COLO829 (cell line): ENCODE data around the gene NHEJ1.

Experiments used
- DNase-seq: peaks from one replicate; pipeline ENCODE4 v3.0.0; 2012; ENCODE audit warnings: low spot score

The NHEJ1 gene

DNA sequence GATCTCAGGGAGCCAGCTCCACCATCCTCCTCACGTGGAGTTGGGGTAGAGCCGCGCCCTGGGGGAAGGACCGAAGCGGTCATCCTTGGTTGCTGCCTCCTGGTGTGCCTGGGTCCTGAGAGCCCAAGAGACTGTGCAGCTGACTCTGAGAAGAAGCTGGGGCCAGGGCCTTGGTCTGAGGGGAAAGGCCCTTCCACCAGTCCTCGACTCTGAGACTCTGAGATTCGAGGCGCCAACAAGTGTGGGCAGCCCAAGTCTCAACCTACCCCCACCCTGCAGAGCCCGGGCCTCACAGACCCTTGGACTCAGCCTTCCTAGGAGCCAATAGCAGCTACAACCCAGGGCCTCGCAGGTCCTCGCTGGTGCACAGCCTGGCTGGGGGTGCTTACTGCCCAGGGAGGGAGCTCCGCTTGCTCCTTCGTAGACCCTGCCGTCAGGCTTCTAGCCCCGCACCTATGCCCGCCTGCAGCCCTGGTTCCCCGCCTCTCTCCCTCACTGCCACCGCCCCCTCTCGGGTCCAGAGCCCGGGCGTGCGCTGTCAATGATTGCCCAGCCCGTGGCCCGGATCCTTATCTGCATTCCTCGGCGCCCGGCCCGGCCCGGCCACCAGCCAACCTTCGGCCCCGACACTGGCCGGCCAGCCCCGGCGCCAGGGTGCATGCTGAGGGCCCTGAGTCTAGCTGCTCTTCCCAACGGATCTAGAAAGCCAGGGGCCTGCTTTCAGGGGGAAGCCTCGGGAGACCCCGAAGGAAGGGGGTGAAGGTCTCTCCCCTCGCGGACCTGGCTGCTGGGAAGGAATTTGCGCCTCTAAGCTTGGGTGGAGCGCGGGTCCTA is 101.9 kb downstream of the NHEJ1 start:
- DNase-seq, result no peak

DNA sequence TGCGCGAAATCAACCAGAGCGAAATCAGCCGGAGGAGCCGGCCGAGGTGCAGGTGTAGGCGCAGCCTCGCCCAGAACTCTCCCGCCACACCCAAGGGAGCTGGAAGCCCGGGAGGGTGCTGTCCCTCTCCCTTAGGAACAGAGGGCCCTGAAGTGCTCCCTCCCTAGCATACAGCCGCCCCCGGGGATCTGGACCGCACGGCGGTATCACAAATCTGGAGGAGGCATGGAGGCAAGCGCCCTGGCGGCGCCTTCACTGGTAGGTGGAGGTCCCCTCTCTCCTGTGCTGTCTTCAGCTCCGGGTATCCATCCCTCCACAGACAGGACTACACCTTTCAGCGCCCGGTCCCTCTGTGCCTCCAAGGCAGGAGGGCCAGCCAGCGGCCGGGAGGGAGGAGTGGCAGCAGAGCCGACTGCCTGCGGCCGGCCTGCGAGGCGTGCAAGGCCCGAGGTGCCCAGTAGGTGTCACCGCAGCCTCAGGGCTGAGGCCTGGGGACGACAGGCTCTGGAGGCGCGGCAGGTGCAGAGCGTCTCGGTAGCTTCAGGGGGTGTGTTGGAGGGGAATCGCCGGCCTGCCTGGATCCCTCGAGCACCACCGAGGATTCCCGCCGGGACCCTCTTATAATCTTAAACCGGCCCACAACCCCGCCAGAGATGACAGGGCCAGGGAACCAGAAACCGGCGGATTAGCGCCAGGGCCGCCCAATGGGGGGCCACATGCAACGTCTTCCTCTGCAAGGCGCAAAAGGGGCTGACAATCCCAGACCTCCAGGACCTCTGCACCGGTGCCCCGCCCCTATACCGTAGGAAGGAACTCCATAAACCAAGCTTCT is 102.7 kb downstream of the NHEJ1 start:
- no peak for DNase-seq

DNA sequence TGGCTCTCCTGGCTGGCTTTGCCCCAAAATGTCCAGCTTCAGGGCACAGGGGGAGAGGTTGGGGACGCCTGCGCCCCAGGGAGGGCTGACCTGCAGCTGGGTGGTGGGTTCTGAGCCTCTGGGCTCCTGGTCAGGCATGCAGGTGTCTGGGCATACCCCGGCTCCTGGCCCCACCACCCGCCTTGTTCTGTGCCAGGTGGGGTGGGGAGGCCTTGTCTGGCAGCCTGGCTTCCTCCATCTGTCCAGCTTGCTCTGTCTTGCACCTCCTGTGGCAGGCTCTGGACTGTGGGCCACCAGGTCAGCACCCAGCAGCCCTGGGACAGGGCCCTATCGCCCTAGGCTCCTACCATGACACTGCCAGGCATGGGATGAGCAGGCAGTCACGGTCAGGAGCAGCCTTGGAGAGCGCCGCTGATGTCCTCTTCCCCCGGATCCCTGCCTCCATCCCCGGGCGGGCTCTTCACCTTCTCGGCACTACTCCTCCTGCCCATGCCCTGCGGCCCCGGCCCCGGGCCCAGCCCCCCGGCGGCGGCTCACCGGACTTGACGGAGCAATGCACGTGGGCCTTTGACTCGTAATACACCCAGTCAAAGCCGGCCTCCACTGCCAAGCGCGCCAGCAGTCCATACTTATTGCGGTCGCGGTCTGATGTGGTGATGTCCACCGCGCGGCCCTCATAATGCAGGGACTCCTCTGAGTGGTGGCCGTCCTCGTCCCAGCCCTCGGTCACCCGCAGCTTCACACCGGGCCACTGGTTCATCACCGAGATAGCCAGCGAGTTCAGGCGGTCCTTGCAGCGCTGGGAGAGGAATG is 103.5 kb downstream of the NHEJ1 start:
- no peak for DNase-seq

DNA sequence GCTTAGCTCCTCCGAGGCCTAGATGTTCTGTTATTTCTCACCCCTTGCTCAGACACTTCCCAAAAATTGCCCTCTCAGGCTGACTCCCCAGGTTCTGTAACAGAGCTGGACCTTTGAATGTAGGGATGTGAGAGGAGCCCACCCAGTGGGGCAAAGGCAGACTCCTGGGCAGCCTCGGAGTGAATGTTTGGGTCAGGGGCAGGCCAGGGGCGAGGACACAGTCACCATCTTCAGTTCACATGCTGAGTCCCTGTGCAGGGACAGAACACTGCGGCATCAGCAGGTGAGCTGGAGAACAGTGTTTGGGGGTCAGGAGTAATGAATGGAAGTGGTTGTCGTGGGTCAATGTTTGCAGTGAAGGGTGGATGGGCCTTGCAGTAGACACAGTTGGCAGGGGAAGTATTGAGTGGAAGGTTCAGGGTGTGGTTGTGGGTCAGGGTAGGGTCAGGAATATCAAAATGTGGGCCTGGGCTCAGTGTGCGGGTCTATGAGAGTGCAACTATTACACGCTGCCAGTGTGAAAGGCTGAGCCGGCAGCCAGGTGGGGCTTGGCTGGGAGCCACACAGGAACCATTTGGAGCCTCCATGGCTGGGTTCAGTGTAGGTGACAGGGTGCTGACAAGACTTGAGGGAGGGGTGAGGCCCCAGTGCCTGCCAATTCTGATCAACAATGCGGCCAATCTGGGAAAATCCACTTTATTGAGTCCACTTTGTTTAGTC is 104.3 kb downstream of the NHEJ1 start:
- DNase-seq, result no peak

DNA sequence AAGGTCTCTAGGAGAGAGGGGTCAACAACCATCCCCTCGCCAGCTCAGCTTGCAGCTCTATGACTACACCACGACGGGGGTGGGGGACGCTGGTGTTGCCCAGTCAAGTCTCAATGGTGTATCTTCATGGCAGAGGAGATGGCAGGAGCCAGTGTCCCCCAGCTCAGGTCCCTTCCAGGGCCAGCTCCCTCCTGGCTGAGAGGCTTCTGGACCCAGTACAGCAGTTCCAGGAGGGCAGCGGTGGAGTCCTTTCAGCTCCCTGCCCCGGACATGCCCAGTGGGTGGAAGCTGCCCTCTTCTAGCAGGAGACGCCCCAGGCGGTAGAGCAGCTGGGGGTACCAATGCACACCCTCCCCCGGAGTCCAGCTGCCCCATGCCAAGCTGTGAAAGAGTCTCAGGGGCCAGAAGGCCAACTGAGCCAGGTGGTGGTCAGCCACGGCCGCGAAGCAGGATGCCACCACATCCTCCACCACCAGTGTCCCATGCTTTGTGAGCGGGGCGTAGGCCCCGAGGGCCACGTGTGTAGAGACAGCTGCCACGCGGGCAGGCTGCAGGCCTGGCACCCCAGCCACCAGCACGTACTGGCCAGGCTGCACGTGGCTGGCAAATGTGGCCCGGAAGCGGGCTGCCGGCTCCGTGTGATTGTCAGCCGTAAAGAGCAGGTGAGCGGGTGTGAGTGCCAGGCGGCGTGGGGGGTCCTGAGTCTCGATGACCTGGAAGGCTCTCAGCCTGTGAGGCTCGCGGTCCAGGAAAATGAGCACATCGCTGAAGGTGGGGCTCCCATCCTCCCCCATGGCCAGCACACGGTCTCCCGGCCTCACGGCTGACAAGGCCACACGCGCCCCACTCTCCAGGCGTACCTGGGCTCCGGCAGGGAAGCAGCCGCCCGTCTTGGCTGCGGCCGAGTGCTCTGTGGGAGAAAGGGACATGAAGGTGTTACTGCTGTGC is 105.4 kb downstream of the NHEJ1 start:
- DNase-seq, result no peak

DNA sequence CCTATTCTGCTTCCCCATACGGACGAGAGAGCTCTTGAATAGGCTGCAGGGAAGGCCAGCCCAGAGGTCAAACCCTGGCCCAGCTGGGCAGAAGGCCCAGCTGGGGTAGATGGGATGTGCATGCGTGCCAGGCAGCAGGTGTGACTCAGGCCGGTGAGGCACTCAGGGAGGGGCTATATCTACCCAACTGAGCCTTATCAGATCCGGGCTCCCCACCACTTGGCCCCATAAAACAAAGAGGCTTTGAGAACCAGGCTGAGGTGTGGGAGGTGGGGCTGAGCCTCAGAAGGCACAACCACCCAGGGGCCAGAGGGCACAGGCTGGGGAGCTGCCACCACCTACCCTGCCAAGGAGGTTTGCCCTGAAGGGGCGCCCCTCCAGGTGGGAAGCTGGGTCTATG is 111.3 kb downstream of the NHEJ1 start:
- DNase-seq, result peak; percentile 13

DNA sequence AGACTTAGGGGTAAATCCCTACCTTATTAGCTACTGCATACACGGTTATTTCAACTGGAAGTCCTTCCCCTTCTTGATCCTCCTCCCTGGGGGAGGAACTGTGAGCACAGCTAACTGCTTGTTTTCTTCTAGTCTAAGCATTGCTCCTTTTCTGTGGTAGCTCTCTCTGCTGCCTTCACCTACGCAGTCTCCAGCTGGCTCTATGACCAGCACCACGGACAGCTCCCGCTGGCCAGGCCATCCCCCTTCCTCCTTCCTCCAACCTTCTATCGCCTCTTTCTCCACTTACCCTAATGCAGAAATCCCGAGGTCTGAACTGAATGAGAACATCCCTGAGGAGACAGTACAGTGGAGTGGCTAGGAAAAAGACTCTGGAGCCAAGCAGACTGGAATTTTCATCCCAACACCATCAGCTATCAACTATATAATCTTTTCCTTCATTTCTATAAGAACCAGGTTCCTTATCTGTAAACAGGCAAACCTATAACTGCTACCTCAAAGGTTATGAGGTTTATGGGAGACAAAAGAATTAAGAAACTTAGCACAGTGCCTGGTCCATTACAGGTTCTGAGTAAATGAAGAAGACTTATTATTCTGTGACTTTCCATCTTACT is 114.6 kb downstream of the NHEJ1 start:
- peak; percentile 48 for DNase-seq

DNA sequence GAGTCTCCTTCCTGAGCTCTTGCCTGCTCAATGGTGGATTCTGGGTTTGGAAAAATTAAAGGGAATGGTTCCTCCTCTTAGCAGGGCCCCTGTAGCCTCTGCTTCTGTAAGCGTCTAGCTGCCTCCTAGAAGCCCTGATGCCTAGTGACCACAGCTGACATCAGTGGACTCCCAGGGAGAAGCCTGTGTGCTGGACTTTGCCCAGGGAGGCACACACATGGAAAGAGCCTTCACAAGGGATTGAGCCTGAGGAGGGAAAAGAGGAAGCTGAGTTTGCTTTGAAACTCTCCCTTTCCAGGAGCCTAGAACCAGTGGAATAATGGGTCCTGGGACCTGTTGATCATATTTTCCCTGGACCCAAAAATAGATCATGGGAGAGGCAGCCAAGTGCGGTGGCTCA is 117.9 kb downstream of the NHEJ1 start:
- DNase-seq, result no peak

DNA sequence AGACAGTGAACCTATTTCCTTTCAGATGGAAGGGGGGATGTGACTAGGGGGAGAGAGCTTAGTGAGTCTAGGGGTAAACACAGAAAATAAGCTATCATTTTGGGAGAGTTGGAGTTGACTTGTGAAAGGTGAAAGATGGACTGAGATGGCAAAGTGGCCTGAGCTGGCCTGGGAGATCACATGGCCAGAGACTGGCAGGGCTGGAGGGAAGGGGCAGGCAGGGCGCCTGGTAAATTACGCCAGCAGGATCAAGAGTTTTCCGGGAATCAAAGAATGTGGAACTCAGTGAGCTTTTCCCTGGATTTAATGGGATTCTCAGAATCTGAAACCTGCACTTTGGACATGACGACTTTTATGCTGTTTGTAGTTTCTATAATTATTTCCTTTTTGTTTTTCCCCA is 118.5 kb downstream of the NHEJ1 start:
- DNase-seq, result no peak

DNA sequence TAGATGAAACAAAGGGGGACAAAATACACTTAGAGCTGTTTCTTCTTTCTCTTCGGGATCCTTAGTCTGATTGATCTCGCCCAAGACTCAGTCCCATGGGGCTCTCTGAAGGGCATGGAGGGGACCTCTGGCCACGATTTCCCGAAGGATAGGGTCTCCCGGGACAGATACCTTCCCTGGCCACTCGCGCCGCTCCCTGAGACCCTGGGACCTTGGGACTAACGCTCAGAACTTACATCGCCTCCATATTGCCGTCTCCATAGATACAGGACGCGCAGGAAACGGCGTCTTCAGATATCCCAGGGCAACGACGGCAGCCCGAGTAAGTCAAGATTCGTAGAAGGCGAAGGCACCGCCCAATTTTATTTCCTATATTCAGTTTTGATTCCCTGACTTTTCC is 119.4 kb downstream of the NHEJ1 start, which contains the start of gene CFAP65:
TSS of gene CFAP65 (minus strand) at position 265 of the 400 bp plus-strand sequence. CDS start 2,468 bp downstream, outside the sequence.
- peak; percentile 88 for DNase-seq

DNA sequence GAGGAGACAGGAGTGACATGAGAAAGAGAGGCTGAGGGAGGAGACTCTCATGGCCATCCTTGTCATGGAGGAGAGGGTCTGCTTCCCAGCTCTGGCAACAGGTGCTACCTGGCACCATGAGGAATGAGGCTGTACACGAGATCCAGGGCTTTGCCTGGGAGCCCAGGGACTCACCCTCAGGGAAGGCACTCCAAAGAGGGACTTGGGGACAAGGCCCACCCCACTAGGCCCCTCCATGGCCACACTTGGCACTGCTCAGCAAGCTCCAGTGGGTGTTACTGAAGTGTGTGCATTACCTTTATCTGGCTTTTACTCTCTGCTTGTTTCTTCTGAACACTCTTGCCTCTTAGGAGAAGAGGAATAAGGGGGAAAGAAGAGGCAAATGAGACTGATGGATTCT is 122.0 kb downstream of the NHEJ1 start:
- DNase-seq, result no peak

DNA sequence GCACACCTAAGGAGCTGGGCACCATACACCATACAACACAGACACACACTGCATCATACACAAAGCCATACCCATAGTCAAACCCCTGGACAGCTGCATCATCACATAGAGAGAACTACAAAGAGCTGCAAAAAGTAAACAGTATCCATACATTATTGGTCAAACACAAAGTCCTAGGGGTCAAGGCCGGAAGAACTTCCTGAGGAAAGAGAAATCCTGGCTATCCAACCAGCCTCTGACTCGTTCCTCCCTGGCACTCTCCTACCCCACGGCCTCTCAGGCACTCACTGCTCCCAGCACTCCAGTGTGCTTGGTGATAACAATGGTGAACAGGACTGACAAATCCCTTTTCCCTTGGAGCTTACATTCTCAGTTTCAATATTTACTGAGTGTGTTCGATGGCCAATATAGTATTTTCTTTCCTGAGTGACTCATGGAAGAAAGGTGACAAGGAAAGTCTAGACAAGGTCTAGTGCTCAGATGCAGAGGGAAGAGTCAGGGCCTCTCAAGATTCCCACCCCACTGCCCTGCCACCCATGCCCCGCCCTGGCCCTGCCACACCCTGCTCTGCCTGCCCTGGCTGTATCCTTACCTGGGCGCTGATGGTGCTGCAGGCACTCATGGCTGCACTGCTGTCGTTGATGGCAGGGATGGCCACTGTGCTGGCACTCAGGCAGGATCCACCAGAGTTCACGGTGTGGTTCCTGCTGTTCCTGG is 122.7 kb downstream of the NHEJ1 start:
- DNase-seq, result no peak

DNA sequence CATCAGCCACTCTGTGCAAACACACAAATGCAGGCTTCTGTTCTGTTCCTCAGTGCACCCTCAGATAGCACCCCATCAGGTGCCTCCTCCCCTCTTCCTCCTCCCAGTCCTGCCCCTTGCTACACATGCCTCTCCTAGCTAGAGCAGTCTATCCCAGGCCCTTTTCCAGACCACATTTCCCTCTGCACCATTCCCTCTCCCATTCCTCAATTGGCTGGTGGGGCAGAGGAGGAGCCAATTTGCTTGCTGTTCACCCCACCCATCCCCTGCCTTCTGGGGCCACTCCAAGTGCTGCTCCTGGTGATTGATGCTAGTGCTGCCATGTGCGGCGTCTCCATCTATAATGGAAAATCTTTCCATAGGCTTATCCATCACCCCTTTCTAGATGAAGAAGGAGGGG is 124.7 kb downstream of the NHEJ1 start:
- DNase-seq, result no peak

DNA sequence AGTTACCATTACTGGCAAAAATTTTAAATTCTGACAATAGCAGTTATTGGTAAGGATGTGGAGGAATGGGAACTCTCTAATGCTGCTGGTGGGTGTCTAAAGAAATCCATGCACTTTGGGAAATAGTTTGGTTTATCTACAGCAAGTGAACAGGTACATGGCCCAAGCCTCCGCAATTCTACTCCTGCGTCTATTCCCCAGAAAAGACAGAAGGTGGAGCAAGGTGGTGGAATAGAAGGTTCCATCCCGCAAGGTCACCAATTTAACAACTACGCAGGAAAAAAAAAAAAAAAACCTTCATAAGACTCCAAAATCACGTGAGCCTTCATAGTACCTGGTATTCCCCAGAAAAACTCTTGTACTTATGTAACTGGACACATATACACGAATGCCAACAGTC is 125.8 kb downstream of the NHEJ1 start:
- DNase-seq, result no peak

DNA sequence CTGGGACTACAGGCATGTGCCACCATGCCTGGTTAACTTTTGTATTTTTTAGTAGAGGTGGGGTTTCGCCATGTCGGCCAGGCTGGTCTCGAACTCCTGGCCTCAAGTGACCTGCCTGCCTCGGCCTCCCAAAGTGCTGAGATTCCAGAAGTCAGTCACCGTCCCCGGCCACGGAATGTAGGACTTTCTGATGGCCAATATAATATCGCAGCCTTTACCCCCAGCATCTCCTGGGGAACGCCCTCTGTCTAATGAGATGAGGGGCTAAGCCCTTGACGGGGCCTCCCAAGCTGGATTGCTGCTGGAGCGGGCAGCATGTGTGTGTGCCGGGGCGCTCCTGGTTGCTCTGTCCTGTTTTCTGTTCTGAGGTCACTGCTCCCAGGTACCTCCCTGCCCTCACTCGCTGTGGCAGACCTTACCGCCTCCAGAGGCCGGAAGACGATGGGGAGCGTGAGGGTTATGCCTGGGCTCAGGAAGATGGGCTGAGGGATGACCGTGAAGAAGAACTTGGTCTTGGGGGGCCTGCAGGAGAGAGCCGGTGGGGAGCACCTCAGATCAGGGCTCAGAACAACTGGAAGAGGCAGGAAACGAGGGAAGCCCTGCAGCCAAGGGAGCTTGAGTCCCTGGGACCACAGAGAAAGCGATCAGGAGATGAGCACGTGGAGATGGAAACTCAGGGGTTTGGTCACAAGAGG is 128.4 kb downstream of the NHEJ1 start:
- DNase-seq, result no peak

DNA sequence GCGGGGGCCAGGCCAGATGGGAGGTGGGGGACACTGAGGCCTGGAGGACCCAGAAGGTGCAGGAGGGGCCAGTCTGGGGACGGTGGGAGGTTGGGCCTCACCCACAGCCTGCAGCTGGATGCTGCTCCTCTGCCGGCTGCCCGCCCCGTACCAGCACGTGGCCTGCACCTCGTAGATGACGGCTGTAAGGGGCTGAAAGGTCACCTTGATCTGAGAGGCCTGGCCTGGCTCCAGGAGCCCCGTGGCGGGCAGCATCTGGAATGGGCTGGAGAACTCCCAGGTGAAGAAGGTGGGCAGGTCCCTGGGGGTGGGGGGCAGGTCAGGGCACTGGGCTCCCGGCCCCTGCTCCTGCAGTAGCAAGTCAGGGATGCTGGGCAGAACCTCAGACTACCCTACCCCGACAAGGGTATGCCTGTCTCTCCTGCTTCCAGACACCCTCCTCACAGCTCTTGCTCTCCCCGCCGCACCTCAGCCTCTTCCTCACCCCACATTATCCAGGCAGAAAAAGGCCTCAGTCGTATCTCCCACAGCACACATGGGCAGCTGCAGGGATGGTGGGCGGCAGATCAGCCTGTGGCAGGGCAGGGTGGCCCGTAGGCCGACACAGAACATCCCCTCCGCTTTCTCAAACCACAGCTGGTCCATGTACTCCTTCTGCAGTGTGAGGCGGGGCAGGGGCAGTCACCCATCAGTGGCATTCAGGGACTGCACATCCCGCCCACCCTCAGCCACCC is 129.4 kb downstream of the NHEJ1 start:
- no peak for DNase-seq

DNA sequence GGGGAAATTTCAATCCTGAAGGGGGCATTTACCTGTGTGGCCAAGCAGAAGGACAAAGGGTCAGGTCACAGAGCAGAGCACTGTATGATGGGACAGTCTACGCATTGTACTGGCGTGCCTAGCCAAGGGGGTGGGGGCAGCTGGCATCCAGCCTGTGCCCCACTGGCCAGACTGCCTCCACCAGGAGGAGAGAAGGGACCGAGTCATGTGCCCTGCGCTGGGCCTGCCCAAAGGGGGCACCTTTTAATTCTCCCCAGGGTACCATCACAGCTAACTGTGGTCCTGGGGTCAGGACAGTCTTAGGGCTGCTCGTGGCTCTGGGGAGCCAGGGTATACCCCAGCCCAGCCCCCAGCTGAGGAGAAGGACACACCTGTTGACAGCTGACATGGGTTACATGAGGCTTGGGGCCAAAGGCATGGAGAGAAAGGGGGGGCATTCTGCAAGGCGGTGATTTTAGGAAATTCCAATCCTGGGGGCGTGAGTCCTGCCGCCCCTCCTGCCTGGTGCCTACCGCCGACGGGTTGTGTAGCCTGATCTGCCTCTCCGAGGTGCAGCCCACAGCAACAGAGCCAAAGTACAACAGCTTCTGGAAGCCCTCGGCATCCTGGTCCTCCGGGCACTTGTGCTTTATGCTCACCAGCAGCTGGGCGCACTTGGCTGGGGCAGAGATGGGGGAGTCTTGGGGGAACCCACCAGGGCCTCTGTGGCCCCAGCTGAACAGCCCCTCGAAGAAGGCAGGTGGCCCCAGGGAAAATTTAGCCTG is 130.3 kb downstream of the NHEJ1 start:
- no peak for DNase-seq
